GM12872 (cell line): ENCODE results near the gene KAT8.

Experiments
- TF ChIP-seq, protein P1 (sequence below): IDR thresholded peaks from 3 replicates; pipeline ENCODE4 v1.5.1; 2011; ENCODE audit warnings: low read depth, mild to moderate bottlenecking, low read length, moderate library complexity; ENCODE audit not compliant: insufficient read depth

The KAT8 gene

GRCh38 chr16:31111881-31112466, 5.5 kb upstream of the KAT8 start:
- TF ChIP-seq, protein P1, sequence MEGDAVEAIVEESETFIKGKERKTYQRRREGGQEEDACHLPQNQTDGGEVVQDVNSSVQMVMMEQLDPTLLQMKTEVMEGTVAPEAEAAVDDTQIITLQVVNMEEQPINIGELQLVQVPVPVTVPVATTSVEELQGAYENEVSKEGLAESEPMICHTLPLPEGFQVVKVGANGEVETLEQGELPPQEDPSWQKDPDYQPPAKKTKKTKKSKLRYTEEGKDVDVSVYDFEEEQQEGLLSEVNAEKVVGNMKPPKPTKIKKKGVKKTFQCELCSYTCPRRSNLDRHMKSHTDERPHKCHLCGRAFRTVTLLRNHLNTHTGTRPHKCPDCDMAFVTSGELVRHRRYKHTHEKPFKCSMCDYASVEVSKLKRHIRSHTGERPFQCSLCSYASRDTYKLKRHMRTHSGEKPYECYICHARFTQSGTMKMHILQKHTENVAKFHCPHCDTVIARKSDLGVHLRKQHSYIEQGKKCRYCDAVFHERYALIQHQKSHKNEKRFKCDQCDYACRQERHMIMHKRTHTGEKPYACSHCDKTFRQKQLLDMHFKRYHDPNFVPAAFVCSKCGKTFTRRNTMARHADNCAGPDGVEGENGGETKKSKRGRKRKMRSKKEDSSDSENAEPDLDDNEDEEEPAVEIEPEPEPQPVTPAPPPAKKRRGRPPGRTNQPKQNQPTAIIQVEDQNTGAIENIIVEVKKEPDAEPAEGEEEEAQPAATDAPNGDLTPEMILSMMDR = no peak

DNA sequence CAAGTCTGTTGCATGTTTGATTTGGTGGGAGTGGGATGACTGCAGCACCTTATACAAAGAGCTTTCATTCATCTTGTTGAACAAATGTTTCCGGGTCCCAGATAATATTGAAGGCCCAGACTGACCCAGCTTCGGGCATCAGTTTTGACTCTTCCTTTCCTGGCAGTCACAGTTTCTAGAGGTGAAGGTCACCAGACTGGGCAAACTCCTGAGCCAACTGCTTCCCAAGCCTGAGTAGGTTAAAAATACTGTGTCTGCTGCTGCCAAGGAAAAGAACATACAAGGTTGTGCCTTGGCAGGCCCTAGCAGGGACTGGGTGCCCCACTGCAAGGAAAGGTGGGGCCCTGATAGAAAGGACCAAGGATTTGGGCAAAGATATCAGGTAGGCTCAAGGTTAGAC, 4.8 kb upstream of the KAT8 start:
- TF ChIP-seq, protein P1 = no peak

- TF ChIP-seq, protein P1 = no peak
These were observed 4.0 kb upstream of the KAT8 start for GRCh38 chr16:31113121-31114120.

DNA sequence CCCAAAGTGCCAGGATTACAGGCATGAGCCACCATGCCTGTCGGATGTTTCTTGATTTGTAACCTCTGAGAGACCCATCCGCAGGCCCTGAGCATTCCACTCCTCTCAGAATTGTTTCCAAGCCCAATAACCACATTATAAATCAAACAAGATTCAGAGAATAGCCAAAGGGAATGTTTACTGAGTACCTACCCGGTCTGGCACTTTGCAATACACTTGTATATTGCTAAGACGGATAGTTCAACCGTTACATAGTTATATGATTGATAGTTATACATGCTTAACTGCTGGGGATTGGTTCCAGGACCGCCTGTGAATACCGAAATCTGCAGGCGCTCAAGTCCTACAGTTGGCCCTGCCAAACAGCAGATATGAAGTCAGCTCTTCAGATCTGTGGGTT, 3.0 kb upstream of the KAT8 start:
- TF ChIP-seq, protein P1 = no peak

DNA sequence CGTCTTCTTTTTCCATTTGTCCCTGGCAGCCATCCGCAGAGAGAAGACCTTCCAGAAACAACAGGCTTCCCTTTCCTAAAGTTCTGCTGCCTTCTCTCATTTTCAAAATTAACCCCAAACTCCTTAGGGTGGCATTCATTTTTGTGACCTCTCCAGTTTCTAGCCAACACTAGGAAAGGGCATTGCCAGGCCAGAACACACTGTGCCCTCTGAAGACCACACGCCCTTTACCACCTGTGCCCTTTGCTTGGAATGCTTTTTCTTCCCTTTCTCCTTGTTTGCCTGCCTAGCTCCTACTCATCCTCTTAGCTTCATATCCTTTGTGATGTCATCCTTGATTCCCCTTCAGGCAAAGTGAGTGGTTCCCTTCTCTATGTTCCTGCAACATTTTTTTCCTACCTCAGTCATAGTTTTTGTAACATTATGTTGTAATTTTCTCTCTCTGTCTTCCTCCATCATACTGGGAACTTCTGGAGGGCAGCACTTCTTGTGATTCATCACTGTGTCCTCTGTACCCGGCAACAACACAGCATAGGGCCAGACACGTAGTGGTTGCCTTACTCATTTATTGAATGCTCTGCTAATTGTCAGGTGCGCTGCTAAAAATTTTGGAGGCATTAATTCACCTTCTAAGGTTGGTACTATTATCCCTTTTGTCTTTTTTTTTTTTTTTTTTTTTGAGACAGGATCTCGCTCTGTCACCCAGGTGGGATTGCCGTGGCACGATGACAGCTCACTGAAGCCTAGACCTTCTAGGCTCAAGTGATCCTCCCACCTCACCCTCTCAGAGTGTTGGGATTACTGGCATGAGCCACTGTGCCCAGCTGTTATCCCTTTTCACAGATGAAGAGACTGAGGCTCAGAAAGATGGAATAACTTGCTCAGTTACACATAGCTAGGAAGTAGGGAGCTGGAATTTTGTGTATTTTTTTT, 1.0 kb downstream of the KAT8 start:
- TF ChIP-seq, protein P1 = no peak

- TF ChIP-seq, protein P1 = no peak
These were observed 2.7 kb downstream of the KAT8 start for GRCh38 chr16:31120129-31120528.

GRCh38 chr16:31125844-31126243, 8.4 kb downstream of the KAT8 start:
- TF ChIP-seq, protein P1 = no peak
